ENCODE measurements around the gene STK32C.
"Not testable (repeated sequence)": the region's sequence is repeated elsewhere in the genome, so short reads cannot be mapped to it uniquely, and the experiment has no call there.

The STK32C gene

DNA sequence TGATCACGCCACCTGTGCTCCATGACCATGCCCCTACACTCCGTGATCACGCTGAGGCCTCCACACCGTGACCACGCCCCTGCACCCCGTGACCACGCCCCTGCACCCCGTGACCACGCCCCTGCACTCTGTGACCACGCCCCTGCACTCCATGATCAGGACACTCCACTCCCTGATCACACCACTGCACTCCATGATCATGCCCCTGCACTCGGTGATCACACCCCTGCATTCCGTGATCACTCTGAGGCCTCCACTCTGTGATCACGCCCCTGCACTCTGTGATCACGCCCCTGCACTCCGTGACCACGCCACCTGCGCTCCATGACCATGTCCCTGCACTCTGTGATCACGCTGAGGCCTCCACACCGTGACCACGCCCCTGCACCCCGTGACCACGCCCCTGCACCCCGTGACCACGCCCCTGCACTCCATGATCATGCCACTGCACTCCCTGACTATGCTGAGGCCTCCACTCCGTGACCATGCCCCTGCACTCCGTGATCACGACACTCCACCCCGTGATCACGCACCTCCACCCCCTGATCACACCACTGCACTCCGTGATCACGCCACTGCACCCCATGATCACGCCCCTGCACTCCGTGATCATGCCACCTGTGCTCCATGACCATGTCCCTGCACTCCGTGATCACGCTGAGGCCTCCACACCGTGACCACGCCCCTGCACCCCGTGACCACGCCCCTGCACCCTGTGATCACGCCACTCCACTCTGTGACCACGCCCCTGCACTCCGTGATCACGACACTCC lies 27.7 kb downstream of the STK32C start:
- no peak for DNase-seq

DNA sequence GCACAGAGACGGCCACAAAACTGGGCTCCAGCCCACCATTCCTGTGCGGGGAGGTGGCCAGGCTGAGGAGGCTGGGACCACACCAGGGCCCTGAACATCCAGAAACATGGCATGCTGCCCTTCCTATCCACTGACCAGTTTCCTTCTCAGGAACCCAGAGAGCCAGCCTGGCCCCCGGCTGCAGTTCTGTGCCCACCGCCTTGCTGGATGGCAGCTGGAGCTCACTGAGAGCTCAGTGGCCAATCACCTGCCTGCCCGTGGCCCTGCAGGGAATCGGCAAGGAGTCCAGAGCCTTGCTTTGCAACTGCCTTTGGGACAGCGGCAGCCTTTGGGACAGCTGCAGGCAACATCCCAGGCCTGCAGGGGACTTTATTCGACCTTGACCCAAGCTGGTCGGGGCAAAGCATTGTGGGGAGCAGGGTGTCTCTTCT lies 30.4 kb downstream of the STK32C start:
- no peak for DNase-seq

DNA sequence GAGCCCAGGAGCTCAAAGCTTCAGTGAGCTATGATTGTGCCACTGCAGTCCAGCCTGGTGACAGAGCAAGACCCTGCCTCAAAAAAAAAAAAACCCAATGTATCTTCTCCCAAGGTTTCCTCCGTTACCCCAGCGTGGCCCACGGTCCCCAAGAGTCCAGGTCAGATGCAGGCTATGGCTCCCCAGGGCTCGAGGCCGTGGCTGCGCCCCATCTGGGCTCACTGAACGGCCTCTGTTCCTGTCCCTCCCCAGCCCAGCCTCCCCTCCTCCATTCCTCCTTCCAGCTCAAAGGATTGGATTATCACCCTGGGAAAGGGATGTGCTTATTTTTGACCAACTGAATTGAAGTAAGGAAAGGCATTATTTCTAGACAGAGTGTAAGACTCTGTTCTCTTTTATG lies 31.0 kb downstream of the STK32C start:
- no peak for DNase-seq

DNA sequence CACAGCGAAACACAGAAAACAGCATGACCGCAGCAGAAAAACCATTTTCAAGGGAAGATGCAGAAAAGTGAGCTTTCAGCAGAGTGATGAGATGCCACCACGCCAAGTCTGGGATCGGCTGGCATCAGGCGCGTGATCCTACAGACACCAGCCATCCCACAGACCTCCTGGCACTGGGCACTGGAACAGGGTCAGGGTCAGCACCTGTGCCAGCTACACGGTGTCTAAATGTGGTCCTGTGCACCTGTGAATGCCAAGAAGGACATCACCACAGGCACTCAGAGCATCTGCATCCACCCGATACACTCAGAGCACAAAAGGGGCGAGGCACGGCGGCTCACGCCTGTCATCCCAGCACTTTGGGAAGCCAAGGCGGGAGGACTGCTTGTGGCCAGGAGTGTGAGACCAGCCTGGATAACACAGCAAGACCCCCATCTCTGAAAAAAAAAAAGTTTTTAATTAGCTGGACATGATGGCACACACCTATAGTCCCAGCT lies 31.5 kb downstream of the STK32C start:
- no peak for DNase-seq

DNA sequence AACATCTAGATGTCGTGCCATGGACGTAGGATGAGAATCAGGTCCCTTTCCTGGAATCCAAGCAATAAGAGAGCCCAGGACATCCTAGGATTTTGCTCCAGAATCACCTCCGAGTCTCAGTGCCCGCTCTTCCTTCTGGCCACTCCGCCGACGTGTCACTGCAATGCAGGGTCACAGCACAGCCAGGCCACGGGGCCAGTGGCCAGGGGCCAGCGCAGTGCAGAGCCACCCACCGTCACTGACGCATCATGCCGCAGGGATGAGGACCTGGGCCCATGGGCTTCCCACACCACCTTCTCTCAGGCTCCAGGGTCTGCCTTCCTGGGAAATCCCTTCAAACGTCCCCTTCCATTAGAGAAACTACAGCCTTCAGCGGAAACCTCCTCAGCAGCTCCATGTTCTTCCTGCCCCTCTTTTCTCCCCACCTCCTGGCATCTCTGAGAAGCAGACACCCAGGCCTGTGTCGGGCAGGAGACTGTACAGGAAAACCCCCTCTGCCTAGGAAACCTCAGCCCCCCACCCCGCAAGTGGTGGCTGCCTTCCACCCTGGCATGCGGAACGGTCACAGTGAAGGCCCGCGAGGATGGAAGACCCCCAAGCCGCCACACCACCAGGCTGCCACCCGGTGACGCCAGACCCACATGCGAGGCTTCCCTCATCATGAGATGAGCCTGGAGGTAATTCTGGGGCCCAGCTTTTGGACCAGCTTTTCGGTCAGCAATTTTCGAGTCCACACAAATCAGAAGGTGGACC lies 32.1 kb downstream of the STK32C start:
- no peak for DNase-seq

DNA sequence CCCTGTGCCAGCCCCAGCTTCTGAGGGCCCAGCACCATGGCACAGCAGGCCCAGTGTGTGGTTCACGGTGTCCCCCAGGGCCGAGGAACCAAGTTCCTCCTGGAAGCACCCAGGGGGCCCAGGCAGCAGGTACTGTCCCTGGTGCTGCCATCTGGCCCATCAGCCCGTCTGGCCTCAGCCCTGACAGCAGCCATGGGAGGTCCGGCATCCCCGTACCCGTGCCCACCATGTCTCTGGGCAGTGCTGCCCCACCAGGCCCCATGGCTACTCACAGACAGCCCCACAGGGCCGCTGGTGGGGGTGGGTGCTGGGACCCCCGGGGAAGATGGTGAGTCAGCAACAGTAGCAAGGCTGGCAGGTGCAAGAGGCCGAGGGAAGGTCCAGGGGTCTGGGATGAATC lies 32.8 kb downstream of the STK32C start:
- DNase-seq = no peak

DNA sequence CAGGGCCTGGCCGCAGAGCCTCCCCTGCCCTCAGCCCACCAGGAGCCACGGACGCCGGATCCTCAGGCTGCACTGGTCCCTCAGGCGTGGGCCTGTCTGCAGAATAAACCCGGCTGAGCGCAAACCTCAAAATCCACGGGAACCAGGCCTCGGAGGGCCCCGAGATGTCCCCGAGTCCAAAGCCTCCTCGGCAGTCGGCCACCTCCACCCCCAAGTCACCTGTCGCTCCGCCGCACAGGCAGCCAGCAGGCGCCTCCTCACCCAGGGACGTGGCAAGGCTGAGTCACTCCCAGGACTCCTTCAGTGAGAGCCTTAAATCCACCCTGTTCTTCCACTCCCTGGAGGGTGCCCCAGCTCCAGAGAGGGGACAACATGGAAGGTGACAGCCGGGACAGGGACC lies 33.2 kb downstream of the STK32C start:
- no peak for DNase-seq

DNA sequence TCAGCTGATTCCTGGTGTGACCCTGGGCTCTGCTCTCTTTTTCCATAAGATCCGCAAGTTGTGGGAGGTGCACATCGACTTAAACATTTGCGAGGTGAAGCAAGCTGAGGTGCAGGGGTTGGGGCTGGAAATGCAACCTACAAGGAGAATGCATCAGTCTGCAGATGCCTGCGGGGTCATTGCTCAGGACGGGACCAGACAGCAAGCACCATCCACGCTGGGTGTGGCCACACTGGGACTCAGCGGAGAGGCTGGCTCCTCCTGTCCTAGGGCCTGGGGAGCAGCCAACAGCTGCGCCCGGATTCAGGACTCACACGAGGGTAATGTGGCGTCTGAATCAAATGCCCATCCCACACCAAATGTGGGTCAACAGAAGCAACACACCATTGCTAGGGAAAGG lies 33.8 kb downstream of the STK32C start:
- DNase-seq = no peak

DNA sequence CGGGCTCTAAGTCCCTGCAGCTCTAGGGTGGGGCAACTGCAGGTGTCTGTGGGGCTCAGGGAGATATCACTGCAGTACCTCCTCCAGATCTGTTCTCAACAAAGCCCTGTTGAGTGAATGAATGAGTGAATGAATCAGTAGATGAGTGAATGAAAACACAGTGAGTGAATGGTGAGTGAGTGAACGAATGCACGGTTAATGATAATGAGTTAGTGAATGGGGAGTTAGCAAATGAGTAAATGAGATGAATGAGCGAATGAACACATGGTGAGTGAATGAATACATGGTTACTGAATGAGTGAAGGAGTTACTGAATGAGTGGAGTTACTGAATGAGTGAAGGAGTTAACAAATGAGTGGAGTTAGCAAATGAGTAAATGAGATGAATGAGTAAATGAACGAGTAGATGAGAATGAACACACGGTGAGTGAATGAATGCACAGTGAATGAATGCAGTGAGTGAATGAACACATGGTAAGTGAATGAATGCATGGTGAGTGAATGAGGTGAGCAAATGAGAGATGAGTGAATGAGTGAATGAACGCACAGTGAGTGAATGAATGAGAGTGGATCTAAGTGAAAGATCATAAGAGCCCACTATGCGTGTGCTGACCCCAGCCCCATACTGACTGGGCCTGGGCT lies 34.3 kb downstream of the STK32C start:
- DNase-seq = no peak

DNA sequence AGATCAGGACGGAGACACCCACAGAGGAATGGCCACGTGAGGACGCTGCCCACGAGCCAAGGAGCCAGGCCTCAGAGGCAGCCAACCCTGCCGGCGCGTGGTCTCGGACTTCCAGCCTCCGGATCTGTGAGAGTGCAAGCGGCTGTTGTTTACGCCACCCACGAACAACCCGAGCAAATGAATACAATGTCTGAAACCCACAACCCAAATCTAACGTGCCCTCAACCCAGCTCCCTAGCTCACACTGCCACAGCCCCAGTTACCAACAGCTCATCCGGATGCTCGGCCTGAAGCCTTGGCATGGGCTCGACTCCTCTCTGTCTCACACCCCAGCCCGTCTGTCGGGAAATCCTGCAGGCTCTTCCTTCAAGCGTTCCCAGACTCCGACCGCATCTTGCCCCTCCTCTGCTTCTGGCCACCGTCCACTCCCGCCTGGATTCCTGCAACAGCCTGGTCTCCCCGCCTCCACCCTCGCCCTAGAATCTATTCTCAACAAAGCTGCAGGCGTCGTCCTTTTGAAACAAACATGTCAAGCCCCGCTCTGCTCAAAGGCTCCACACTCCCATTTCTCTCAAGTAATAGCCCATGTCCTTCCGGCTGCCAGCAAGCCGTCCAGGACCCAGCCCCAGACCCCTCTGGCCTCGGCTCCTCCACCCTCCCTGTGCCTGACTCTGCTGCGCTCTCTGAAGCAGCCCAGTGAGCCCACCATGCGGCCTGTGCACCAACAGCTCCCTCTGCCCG lies 35.3 kb downstream of the STK32C start:
- DNase-seq = no peak

DNA sequence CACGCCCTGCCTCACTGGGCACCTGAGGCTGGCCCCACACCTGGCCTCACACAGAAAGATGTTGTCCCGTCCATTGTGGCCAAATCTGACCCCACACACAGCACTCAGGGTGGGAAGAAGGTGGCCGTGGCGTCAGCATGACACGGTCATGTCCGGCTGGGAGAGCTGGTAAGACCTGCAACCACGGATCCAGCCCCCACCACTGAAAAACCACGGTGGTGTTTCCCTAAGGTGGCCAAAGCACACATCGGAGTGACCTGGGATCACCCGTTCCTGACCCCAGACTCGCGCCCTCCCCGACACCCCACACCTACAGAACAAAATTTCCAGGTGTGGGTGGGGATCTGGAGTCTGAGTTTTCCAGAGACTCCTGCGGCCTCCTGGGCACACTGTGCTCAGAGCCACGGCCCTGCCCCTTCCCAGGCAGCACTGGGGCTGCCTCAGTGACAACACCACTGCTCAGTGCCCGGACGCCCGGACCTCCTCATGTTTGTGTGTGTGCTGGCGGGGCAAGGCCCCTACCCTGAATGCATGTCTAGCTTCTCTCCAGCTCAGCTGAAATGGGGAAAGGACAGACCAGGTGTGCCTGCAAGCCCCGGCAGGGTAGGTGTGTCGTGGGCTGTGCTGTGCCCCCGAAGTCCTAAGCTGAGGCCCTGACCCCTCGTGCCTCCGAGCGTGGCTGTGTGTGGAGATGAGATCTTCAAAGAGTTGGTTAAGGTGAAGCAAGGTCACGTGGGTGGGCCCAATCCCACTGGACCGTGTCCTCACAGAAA lies 36.1 kb downstream of the STK32C start:
- DNase-seq = no peak

DNA sequence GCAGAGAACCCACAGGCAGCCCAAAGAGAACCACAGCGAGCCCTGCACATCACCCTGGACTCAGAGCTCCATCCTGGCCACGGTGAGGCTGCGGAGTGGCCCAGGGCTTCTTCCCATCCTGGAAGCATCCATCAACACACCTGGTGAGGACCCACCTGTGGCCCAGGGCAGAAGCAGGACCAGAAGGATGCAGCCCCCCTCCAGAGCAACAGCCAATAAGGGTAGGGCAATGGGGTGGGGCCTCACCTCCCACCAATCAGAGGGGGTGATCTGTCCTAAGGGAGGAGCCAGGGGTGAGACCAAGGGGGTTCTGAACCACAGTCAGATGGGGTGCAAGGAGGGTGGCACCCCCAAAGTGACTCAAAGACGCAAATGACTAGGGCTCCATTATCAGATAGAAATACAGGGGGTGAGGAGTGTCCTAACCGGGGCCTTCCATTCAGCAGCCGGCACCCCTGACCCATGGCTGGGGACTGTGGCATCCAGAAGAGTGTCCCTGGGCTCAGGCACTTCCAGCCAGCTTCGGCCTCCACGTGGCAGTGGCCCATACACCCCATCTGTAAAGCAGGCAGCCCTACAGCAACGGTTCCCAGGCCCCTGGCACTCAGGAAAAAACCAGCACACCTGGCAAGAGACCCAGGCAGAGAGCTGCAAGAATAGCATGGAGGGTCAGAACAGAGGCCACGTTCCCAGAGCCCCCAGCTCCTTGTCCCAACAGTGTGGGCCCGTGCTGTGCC lies 36.9 kb downstream of the STK32C start:
- DNase-seq = no peak

DNA sequence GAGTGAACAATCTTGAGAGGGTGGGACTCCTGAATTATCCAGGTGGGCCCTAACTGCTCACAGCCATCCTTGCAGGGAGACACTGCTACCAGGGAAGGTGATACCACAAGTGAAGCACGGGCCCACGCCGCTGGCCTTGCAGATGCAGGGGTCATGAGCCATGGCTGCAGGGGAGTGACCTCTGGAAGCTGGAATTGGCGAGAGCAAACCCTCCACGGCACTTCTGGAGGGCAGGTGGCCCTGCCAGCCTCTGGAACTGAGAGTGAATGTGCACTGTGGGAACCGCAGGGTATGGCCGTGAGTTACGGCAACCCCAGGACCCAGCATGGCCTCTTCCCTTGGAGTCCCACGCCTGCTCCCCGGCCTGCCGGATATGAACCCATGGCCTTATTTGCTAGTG lies 37.5 kb downstream of the STK32C start:
- DNase-seq = no peak

DNA sequence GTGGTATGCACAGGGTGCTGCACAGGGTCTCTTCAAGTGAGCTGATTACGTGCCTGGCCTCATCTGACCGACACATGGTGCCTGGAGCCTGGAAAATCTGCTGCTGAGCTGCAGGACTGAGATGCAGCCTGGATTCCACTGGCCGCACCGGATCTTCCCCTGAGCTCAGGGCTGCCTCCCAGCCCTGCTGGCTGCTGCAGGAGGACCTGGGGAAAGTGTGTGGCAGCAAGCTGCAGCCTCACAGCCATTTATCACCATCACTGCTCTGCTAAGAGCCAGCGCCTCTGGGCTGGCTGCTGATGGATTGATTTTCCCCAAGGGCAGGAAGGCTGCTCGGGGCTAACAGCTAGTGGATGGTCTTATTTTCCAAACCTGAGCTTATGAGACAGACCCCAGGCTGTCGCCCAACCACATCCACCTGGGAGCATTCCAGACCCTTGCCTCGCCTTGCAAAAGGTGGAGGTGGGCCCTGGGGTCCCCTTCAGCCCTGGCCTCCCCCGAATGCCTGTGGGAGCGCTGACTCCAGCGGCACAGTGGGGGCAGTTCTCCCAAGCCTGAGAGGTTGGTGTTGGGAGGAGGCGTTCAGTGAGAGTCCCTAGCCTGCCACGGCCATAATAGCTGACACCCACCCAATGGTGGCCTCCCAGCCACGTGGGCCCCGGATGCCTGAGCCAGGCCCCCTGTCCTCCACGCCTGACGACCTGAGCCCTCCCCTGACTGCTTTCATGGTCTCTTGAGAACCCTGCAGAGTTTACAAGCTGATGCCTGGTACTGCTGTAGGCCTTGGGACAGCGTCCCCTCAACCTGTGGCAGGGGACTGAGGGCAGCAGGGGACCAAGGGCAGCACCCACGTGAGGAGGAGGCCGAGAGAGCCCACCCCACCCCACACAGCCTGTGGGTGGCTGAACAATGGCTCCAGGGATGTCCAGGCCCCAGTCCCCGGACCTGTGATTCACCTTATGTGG lies 38.2 kb downstream of the STK32C start:
- no peak for DNase-seq

DNA sequence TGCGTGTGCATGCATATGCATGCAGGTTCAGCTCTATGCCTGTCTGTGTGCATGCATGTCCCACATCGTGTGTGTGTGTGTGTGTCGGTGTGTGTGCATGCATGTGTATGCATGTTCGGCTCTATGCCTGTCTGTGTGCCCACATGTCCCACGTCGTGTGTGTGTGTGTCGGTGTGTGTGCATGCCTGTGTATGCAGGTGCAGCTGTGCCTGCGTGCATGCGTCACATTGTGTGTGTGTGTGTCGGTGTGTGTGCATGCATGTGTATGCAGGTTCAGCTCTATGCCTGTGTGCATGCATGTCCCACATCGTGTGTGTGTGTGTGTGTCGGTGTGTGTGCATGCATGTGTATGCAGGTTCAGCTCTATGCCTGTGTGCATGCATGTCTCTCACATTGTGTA lies 39.8 kb downstream of the STK32C start:
- DNase-seq = not testable (repeated sequence)

DNA sequence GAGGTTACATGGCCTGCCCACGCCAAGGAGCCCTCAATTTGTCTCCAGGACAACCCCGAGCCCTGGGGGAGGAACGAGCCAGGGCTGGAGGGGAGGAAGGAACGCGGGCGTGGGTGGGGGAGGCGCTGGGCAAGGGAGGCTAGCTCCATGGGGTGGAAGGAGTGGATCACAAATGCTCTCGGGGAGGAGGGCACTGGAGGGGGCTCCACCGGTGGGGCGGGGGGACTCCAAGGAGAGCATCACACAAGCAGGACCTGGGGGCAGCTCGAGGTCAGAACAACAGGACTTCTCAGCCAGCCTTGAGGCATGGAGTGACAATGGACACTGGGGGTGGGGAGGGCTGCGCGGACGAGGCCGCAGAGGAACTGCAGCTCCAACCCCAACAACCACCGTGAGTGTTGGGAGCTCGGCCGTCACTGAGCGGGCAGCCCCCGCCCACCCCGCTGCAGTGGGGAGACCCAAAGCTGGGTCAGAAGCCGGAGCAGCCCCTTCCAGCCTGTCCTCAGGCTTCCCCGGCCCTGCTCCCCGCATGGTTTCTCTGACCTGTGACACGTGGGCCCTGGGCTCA lies 41.1 kb downstream of the STK32C start:
- no peak for DNase-seq

DNA sequence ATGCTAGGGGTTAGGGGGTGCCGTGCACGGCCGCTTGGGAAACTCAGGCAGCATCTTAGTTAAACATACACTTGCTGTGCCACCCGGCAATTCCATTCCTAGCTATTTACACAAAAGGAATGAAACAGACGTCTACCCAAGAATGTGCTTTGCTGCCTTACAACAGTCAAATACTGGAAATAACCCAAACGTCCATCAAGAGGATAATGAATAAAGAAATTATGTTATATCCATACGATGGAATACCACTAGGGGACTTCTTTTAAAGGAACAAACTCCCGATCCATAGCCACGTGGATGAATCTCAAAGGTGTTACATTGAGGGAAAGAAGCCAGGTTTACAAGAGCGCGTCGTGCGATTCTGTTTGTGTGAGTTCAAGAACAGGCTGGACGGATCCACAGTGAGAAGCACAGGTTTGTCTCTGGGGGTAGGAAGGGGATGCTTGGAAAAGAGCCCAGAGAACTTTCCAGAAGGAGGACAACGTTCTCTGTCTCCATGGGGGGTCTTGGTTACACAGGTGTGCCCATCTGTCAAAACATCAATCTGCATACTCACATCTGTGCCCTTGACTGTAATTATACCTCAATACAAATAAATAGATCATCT lies 41.8 kb downstream of the STK32C start:
- DNase-seq = no peak

DNA sequence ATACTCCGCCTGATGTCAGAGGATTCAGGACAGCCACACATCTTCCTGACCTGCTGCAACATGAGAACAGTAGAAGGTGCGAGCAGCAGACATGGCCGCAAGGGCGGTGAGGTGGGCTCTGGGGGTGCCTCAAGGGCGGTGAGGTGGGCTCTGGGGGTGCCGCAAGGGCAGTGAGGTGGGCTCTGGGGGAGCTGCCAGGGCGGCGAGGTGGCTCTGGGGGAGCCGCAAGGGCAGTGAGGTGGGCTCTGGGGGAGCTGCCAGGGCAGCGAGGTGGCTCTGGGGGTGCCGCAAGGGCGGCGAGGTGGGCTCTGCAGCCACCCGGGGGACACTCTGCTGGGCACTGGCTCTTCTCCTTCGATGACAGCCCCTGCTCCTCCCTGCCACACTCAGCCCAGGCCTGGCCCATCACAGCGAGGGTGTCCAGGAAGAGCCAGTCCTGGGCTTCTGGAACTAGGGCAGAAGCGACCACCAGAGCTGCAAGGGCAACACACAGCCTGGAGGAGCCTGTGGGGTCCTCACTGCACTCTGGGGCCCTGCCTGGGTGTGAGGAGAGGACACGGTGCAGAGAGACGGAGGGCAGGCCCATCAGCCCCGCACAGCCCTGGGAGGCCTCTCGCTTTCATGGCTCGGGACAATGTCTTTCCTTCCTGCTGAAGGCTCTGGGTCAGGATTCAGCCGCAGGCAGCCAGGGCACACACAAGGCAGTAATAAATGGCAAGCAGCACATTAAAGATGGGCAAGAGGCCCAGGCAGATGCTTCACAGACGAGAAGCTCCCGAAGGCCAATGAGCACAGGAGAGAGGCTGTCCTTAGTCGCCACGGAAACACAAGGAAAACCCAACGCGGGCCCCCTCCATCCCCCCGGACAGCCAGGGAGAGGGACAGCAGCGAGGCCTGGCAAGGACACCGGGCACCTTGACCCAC lies 42.5 kb downstream of the STK32C start:
- no peak for DNase-seq
